GM21528 (cell line): Measurements from ENCODE around the gene TRIM28.

ENCODE experiments used
- ATAC-seq: cut with Tn5 transposase; IDR thresholded peaks from one replicate; pipeline ENCODE4 v1.9.1; 2021; ENCODE audit warnings: mild to moderate bottlenecking, moderate library complexity; ENCODE audit not compliant: unreplicated experiment, low FRiP score

The TRIM28 gene

DNA sequence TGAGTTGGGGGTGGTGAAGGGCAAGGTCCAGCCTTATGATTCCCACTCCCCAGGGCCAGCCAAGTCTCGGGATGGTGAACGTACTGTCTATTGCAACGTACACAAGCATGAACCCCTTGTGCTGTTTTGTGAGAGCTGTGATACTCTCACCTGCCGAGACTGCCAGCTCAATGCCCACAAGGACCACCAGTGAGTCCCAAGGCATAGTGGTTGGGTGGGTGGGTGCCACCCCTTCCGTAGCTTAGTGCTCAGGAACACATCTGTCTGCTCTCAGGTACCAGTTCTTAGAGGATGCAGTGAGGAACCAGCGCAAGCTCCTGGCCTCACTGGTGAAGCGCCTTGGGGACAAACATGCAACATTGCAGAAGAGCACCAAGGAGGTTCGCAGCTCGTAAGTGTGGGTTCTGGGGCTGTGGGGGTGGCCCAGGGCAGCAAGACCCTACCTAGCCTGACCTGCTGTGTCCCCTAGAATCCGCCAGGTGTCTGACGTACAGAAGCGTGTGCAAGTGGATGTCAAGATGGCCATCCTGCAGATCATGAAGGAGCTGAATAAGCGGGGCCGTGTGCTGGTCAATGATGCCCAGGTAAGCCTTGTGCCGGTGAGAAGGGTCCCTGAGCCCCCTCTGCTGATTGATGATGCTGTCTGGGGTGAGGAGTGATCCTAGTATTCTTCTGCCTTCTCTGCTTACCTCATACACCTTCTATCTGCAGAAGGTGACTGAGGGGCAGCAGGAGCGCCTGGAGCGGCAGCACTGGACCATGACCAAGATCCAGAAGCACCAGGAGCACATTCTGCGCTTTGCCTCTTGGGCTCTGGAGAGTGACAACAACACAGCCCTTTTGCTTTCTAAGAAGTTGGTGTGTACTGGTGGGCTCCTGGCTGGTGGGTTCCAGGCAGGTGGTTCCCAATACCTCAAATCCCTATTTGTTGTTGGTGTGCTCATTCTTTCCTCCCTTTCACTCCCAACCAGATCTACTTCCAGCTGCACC is 3.8 kb downstream of the TRIM28 start:
- ATAC-seq, result no peak

DNA sequence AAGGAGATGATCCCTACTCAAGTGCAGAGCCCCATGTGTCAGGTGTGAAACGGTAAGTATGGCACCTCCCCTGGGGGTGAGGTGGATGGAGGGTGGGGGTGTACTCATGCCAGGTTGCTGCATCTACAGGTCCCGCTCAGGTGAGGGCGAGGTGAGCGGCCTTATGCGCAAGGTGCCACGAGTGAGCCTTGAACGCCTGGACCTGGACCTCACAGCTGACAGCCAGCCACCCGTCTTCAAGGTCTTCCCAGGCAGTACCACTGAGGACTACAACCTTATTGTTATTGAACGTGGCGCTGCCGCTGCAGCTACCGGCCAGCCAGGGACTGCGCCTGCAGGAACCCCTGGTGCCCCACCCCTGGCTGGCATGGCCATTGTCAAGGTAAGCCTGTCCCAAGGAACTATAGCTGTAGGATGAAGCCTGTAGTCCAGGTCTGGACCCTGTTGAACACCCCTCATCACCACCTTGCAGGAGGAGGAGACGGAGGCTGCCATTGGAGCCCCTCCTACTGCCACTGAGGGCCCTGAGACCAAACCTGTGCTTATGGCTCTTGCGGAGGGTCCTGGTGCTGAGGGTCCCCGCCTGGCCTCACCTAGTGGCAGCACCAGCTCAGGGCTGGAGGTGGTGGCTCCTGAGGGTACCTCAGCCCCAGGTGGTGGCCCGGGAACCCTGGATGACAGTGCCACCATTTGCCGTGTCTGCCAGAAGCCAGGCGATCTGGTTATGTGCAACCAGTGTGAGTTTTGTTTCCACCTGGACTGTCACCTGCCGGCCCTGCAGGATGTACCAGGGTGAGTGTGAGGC is 5.2 kb downstream of the TRIM28 start:
- ATAC-seq, result no peak

DNA sequence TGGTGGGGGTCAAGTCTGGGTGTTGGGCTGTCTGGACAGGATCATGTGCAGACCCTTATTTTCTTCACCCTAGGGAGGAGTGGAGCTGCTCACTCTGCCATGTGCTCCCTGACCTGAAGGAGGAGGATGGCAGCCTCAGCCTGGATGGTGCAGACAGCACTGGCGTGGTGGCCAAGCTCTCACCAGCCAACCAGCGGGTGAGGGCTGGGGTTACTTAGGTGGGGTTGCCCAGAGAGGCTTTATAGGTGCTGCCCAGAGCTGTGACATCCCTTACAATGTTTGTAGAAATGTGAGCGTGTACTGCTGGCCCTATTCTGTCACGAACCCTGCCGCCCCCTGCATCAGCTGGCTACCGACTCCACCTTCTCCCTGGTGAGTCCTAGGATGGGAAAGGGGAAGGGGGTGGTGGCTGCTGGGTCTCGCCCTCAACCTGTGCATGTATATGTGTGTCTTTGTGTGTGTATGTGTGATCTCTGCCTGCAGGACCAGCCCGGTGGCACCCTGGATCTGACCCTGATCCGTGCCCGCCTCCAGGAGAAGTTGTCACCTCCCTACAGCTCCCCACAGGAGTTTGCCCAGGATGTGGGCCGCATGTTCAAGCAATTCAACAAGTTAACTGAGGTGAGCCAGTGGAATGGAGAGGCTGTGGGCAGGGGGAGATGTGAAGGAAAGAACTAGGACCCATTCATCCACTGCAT is 5.9 kb downstream of the TRIM28 start:
- no peak for ATAC-seq

DNA sequence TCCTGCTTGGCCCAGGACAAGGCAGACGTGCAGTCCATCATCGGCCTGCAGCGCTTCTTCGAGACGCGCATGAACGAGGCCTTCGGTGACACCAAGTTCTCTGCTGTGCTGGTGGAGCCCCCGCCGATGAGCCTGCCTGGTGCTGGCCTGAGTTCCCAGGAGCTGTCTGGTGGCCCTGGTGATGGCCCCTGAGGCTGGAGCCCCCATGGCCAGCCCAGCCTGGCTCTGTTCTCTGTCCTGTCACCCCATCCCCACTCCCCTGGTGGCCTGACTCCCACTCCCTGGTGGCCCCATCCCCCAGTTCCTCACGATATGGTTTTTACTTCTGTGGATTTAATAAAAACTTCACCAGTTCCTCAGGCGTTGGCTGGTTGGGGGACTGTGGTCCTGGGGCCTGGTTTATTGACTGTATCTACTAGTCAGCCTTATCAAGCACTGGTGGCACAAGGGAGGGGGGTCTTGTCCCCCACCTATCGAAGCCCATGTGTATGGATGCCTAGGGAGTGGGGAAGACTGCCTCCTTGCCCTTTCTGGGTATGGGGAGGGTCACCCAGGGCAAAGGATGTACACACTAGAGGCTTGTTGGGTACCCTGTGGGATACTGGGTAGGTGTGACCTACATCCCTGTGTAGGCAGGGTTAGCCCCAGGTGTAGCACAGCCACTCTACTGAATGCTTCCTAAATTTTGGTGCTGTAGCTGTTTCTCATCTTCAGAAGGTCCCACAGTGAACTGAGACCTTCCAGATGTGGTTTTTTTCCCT is 6.7 kb downstream of the TRIM28 start:
- ATAC-seq, result no peak

DNA sequence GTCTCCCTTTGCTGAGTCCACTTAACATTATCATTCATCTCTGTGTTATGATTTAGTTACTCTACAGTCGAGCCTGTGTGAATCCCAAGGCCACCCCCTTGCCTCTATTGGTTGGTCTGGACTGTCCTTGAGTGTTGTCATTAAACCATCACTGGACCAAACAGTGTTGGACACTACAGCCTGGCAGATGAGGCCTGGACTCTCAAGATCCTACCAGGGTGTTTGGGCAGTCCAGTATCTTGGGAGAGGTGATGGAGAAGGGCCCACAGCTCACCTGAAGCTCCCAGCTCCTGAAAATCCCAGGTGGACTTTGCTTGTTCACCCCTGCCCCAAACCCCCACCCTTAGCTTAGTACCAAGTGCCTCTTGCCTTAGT is 7.2 kb downstream of the TRIM28 start:
- no peak for ATAC-seq

DNA sequence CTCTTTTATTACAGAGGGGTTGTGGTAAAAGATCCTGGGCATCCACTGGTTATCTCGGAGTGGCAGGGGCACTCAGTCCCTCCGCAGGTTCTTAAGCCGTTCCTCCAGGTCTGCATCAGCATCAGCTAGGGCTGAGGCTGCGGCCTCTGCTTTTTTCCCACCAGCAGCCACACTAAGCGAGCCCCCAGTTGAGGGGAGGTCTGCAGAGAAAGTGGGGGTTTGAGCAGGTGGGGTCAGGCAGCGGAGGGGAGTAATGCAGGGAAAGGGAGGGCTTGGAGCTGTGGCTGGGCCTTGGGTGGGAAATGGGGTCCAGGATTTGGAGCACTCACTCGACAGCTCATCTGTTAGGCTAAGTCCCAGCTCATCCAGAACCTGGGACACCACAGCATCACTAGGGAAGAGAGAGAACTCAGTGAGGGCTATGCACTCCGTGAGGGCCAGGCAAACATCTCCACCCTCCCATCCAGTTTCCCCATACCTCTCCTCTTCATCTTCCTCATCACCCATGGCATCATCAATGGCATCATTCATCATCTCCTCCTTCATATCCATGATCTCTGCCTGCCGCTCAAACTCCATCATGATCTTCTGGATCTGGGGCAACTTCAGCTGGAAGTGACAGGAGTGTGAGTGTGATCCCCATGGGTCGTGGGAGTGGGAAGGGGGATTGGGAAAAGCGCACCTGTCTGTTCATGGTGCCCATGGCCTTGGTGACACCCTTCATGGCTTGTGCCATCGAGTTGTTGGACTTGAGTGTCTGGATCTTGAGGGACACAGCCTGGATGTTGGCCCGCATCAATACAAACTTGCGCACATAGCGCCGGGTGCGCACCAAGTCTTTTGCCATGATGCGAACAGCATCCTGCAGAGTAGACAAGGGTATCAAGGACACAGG is 8.0 kb downstream of the TRIM28 start:
- ATAC-seq, result no peak

DNA sequence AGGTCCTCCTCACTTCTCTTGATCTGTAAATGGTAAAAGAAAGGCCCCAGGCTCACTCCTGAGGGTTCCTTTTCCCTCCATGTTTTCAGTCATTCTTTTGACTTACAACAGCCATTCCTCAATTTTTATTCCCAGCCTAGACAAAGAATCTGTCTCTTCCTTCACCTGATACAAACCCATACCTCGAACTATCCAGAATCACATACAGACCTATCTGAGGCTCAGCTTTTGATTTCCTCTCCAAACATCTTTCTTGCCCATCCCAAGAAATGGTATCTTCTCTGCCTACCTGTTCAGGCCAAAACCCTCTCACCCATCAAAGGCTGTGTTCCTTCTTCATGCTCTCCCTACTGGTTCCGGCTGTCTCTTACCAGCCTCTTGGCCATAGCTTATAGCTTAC is 8.8 kb downstream of the TRIM28 start:
- no peak for ATAC-seq

DNA sequence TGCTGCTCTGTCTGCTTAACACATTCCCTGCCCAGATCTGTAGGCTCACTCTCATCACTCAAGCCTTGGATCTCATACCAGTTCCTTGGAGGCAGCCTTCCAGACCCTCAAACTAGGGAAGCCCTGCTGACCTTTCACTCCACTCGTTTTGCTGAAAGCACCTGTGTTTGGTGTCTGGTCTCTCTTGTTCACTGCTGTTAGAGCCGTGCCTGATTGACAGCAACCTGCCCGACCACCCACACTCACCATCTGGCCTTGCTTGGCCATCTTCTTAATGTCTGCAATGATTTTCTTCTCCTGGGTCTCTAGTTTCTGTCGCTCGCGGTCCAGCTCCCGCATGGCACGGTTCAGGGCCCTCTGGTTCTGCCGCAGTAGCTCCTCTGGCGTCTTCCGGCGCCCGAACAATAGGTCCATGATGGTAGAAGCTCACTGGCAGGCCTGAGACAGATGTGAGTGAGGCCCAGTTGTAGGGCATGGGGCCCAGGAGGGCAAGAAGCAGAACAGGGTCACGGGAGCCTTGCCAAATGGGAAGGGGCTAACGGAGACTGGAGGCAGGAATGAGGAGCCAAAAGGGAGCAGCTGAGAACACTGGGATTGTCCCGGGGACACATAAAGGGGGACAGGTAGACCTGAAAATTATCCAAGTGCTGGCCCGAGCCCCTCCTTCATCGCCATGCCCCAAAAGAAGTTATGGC is 10.1 kb downstream of the TRIM28 start:
- ATAC-seq, result no peak

DNA sequence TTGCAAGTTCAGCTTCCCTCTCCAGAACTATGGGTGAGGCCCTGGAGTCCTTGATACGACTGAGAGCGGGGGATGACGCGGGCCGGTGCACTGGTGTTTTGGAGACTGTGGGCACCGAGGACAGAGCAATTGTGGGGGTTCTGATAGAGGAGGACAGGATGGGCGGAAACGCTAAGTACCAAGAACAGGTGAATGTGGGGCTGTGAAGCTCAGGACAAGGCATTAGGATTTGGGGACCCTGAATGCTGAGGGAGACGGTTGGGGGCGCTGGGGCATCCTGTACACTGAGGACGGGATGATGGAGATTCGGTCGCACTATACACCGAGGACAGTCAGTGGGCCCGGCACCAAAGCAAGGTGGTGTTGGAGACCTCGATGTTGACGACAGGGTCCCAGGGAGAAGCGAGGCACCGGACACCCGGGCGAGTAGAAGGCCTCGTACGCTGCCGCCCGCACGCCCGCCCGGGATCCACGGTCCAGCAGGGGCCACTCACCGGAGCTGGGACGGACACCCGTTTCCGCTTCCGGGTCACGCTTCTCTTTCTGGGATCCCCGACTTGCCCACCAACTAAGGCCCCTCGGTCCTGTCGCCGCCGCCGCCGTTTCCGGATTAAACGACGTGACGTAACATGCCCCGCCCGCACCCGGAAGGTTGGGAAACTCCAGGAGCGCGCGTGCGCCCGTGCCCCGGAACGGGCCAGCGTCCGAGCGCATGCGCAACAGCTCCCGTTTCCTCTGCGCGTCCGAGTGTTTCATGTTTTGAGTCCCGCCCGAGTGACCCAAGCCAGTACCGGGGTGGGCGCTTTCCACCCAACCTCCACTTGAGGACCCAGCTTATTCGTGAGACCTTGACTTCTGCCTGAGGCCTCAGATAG is 10.9 kb downstream of the TRIM28 start, which contains the start of gene CHMP2A:
CHMP2A (minus strand) TSS at position 612 of the 875 bp plus-strand sequence. CDS start 893 bp downstream, outside the sequence.
- ATAC-seq, result no peak

DNA sequence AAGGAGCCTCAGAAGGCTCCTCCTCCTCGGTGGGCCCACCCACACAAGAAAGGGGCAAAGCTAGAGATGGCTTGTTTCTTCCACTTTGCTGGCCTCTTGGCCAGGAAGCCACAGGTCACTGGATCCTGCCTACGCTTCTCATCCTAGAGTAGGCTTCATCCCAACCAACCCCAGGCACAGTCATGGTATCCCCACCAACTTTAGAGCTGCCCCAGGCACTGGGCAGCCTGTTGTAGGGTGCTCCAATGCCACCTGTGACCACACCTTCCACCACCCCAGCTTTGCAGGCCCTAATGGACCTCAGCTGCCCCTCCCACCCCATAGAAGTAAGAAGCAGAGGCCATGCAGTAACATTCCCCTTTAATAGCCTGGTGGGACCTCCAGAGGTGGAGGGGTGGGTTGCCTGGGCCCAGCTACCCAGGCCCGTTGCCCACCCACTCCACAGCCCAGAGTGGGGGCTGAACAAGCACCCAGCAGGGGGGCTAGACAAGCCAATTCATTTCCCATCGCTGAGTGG is 11.6 kb downstream of the TRIM28 start:
- ATAC-seq, result no peak

DNA sequence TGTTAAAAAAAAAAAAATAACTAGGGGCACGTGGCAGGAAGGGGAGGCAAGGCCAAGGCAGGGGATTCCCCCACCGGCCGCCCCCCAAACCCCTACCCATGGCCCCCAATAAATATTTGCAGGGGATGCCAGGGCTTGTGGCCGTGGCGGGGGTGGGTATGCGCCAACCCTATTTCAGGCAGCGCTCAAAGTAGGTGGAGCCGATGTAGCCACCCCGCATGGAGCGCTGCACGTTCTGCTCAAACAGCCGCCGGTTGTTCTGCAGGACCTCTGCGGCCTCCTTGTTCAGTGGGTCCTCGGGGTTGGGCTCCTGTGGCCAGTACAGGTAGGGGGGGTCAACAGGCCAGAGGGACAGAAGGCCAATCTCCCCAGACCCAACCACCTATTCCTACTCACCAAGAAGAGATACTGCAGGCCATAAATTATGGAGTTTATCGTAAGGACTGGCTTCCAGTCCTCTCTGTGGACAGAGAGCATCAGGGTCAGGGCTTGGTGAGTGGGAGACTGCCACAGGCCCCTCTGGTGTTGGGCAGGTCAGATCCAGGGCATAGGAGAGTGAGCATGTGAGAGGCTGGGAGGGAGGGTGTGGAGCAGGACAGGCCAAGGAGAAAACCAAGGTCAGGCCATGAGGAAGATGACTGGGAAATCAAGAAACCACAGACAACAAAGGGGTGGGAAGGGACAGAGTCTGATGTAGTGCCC is 12.2 kb downstream of the TRIM28 start:
- no peak for ATAC-seq

DNA sequence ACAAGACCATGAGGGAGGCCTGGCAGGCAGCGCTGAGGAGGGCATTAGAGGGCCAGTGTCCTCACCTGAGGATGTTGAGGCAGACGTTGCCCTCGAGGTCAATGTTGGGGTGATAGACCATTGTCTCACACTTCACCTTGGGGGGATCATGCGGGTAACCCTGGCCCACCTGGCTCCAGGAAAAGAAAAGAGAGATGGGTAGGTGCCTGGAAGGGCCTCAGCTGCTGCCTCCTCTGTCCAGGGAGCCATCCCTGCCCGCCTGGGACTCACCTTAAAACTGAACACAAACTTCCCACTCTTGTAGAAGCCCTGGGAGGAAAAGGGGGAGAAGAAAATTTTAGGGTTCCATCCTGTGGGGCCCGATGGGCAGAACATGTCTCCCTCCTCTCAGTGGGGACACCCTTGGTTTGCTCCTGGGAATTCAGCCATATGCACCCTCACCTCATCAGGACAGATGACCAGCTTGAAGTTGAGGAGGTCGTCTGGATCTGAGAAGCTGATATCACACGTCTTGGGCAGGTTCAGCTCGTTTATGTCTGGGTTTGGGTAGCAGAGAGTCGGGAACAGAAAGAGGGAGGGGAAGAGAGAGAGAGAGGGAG is 12.9 kb downstream of the TRIM28 start:
- ATAC-seq, result no peak

DNA sequence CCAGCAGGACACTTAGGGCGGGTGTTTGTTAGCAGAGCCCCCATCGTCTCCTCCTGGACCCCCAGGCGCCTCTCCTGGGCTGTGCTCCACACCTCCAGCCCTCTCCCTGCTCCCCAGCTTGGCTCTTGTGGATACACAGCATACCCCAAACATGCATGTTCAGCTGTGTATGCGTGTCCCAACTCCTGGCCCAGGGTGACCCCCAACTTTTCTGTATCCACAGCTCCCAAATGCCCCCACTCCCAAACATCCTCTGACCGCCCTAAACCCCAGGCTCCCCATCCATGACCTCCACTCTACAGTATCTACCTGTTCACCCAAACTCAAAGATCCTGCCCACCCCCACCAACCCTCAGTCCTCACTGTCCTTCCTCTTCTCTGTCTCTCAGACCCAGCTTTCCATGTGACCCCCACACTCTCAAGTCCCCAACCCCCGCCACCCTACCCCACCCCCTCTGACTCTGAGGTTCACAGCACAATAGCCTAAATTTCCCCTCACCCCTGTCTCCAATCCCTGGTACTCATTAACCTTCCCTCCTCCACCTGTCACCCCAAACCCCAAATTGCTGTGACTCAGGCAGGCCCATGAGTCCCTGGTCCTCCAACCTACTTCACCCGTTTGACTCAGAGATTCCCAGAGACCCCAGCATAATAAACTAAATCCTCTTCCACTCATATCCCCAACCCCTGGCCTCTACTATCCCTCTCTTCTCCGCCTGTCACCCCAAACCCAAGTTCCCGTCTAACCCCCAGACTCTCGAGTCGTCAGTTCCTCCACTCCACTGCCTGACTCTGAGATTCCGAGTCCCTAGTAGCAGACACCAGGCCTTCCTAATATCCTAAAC is 13.6 kb downstream of the TRIM28 start:
- no peak for ATAC-seq

DNA sequence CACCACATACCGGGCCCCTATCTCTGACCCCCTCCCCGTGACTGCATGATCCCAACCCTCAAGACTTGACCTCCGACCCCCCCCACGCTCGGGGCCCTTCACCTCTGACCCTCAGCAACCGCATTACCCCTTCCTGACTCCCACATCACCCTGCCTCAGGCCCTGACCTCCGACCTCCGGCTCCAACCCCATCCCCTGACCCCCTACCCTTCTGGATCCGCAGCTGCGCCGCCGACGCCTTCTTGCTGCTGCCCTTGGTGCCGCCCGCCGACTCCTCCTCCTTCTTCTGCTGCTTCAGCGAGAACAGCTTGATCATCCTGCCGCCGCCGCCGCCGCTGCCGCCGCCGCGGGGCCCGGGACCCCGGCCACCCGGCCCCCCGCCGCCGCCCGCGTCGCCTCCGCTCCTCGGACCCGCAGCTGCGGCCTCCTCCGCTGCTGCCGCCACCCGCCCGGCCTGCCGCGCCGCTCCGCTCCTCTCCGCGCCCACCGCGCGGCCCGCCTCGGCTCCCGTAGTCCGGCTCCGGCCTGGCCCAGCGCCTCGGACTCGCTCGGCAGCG is 14.3 kb downstream of the TRIM28 start, which contains the start of gene UBE2M:
UBE2M (minus strand) TSS at position 546 of the 557 bp plus-strand sequence; CDS start at position 316, 230 bp downstream.
- peak; percentile 4 for ATAC-seq
